ENCODE measurements around the gene ASNS.
"Not testable (repeated sequence)": the region's sequence is repeated elsewhere in the genome, so short reads cannot be mapped to it uniquely, and the experiment has no call there.

The ASNS gene

GRCh38 chr7:97872025-97872669, at the start of gene ASNS:
TSS of gene ASNS (minus strand) at chr7:97872408. CDS start at chr7:97869156, 3,252 bp downstream.
- DNase-seq (ENCODE audit: low read depth) = peak; percentile 90

- not testable (repeated sequence) for DNase-seq (ENCODE audit: low read depth)
Measured at GRCh38 chr7:97921254-97921653, 49.0 kb upstream of the ASNS start.

- not testable (repeated sequence) for DNase-seq (ENCODE audit: low read depth)
Measured at GRCh38 chr7:97915267-97915666, 43.1 kb upstream of the ASNS start.

- not testable (repeated sequence) for DNase-seq (ENCODE audit: low read depth)
Measured at GRCh38 chr7:97912294-97912693, 40.1 kb upstream of the ASNS start.

GRCh38 chr7:97896893-97897292, 24.7 kb upstream of the ASNS start:
- DNase-seq (ENCODE audit: low read depth) = not testable (repeated sequence)

- DNase-seq (ENCODE audit: low read depth) = not testable (repeated sequence)
Measured at GRCh38 chr7:97891721-97892120, 19.5 kb upstream of the ASNS start.

- DNase-seq (ENCODE audit: low read depth) = peak; percentile 20
Measured at GRCh38 chr7:97879527-97879926, 7.3 kb upstream of the ASNS start.

GRCh38 chr7:97874894-97875293, 2.7 kb upstream of the ASNS start:
- DNase-seq (ENCODE audit: low read depth) = not testable (repeated sequence)

GRCh38 chr7:97873606-97874005, 1.4 kb upstream of the ASNS start:
- DNase-seq (ENCODE audit: low read depth) = no peak

- DNase-seq (ENCODE audit: low read depth) = no peak
Measured at GRCh38 chr7:97871659-97872024, 566 bp downstream of the ASNS start.

GRCh38 chr7:97868788-97869187, 3.4 kb downstream of the ASNS start:
- DNase-seq (ENCODE audit: low read depth) = no peak

GRCh38 chr7:97868314-97868713, 3.9 kb downstream of the ASNS start:
- DNase-seq (ENCODE audit: low read depth) = no peak

GRCh38 chr7:97865104-97865503, 7.1 kb downstream of the ASNS start:
- no peak for DNase-seq (ENCODE audit: low read depth)

- peak; percentile 11 for DNase-seq (ENCODE audit: low read depth)
Measured at GRCh38 chr7:97859606-97860204, 12.5 kb downstream of the ASNS start.

GRCh38 chr7:97858221-97858620, 14.0 kb downstream of the ASNS start:
- no peak for DNase-seq (ENCODE audit: low read depth)

- no peak for DNase-seq (ENCODE audit: low read depth)
Measured at GRCh38 chr7:97857544-97857943, 14.7 kb downstream of the ASNS start.

- no peak for DNase-seq (ENCODE audit: low read depth)
Measured at GRCh38 chr7:97851683-97852082, 20.5 kb downstream of the ASNS start.

GRCh38 chr7:97850262-97851031, 21.8 kb downstream of the ASNS start:
- not testable (repeated sequence) for DNase-seq (ENCODE audit: low read depth)

- DNase-seq (ENCODE audit: low read depth) = no peak
Measured at GRCh38 chr7:97847791-97848190, 24.4 kb downstream of the ASNS start.

GRCh38 chr7:97846945-97847344, 25.3 kb downstream of the ASNS start:
- no peak for DNase-seq (ENCODE audit: low read depth)

GRCh38 chr7:97845622-97846203, 26.5 kb downstream of the ASNS start:
- peak; percentile 49 for DNase-seq (ENCODE audit: low read depth)

- DNase-seq (ENCODE audit: low read depth) = peak; percentile 19
Measured at GRCh38 chr7:97844036-97844435, 28.2 kb downstream of the ASNS start.
